ENCODE measurements around the gene HACD1.
"Not testable (repeated sequence)": the region's sequence is repeated elsewhere in the genome, so short reads cannot be mapped to it uniquely, and the experiment has no call there.

The HACD1 gene

GRCh38 chr10:17622061-17622460 lies 4.9 kb upstream of the HACD1 start:
- DNase-seq: no peak
- TF ChIP-seq GATA1 (IDR thresholded peaks at IDR 0.05; ENCODE audit: low read depth, low read length): no peak
- no peak for TF ChIP-seq POLR2A (IDR thresholded peaks at IDR 0.05; ENCODE audit: low read length)

GRCh38 chr10:17616403-17617030 lies 657 bp downstream of the HACD1 start:
- peak; percentile 79 to 84 for DNase-seq
- TF ChIP-seq POLR2A (IDR thresholded peaks at IDR 0.05; ENCODE audit: low read length): no peak
- TF ChIP-seq GATA1 (IDR thresholded peaks at IDR 0.05; ENCODE audit: low read depth, low read length): no peak

- DNase-seq: no peak
- TF ChIP-seq GATA1 (IDR thresholded peaks at IDR 0.05; ENCODE audit: low read depth, low read length): no peak
These were observed 7.6 kb downstream of the HACD1 start for GRCh38 chr10:17609523-17610079.

DNA sequence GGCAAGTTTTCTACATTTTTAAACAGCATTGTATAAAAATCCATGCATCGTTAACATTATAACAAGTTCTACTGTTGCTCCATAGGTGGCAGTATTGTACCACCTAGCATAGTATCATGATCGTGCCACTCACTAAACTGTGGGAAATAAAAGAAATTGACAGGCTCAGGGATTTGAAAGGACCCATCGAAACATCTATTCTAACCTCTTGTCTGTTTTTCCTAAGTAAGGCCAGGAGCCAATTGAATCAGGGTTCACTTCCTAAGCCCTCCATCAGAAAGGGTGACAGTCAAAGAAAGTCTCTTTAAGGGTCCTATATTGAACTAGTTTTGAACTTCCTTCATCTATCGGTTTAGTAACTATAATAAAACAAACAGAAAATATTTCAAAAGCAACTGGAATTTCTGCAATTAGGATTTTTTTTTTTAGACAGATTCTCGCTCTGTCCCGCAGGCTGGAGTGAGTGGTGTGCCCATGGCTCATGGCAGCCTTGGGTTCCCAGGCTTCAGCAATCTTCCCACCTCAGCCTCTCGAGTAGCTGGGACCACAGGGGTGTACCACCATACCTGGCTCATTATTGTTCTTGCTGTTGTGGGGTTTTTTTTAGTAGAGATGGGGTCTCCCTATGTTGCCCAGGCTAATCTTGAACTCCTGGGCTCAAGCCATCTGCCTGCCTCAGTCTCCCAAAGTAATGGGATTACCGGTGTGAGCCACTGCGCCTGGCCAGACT lies 9.4 kb downstream of the HACD1 start:
- DNase-seq: peak; percentile 74 to 82
- TF ChIP-seq POLR2A (IDR thresholded peaks at IDR 0.05; ENCODE audit: low read length): no peak
- no peak for TF ChIP-seq GATA1 (IDR thresholded peaks at IDR 0.05; ENCODE audit: low read depth, low read length)

- no peak for DNase-seq
- TF ChIP-seq POLR2A (IDR thresholded peaks at IDR 0.05; ENCODE audit: low read length) (no peak), GATA1 (IDR thresholded peaks at IDR 0.05; ENCODE audit: low read depth, low read length) (no peak)
These were observed 10.1 kb downstream of the HACD1 start for GRCh38 chr10:17607060-17607459.

DNA sequence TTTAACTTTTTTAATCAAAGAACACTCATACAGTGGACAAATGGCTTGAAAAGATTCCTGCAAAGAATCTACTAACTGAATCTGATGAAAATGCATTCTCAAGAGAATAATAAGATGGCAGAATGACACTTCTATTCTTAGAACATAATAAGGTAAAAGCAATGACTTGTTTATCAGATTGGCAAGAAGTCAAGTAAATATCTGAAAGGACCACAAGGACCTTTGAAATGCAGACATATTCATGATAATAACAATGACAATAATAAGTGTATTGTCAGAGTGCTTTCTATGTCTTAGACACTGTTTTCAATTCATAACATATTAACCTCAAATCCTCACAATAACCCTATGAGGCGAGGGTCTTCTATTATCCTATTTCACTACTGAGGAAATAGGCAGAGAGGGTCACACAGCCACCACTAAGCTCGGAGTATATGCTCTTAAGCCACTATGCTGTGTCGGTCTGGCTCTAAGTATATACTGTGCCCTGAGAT lies 10.6 kb downstream of the HACD1 start:
- TF ChIP-seq GATA1 (IDR thresholded peaks at IDR 0.05; ENCODE audit: low read depth, low read length): no peak
- DNase-seq: peak; percentile 31 to 65

DNA sequence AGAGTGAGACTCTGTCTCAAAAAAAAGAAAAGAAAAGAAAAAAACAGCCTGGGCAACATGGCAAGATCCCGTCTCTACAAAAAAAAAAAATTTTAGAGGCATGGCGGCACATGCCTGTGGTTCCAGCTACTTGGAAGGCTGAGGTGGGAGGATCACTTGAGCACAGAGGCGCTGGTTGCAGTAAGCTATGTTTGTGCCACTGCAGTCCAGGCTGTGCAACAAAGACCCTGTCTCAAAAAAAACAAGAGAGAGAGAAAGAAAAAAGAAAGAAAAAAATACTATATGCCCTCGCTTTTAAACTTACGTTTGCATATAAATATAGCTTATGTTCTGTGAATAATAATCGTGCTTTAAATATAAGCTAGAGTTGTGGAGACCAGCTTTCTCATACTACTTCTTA lies 11.2 kb downstream of the HACD1 start:
- no peak for DNase-seq
- TF ChIP-seq GATA1 (IDR thresholded peaks at IDR 0.05; ENCODE audit: low read depth, low read length) (no peak), POLR2A (IDR thresholded peaks at IDR 0.05; ENCODE audit: low read length) (no peak)

DNA sequence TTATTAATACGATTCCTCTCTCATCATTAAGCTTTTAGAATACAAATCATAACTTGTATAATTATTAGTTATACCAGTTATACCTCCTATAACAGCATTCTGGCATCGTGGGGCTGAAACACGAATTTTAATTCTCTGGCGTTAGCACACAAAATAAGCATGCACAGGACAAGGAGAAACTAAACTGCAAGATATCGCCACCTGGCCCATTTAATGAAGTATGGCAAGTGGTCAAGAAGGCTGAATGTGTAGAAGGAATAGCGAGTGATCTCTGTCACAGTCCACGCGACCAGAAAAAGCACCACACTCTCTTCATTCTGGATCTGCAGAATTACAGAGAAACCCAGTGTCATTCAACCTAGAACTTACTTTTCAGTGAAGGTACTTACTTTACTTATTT lies 18.1 kb downstream of the HACD1 start:
- TF ChIP-seq GATA1 (IDR thresholded peaks at IDR 0.05; ENCODE audit: low read depth, low read length) (no peak), POLR2A (IDR thresholded peaks at IDR 0.05; ENCODE audit: low read length) (no peak)

GRCh38 chr10:17597386-17597785 lies 19.8 kb downstream of the HACD1 start:
- TF ChIP-seq GATA1 (IDR thresholded peaks at IDR 0.05; ENCODE audit: low read depth, low read length) (no peak), POLR2A (IDR thresholded peaks at IDR 0.05; ENCODE audit: low read length) (no peak)
- no peak for DNase-seq

More for the DNA sequence above, 18.1 kb downstream of the HACD1 start:
- DNase-seq: peak; percentile 49 to 52

DNA sequence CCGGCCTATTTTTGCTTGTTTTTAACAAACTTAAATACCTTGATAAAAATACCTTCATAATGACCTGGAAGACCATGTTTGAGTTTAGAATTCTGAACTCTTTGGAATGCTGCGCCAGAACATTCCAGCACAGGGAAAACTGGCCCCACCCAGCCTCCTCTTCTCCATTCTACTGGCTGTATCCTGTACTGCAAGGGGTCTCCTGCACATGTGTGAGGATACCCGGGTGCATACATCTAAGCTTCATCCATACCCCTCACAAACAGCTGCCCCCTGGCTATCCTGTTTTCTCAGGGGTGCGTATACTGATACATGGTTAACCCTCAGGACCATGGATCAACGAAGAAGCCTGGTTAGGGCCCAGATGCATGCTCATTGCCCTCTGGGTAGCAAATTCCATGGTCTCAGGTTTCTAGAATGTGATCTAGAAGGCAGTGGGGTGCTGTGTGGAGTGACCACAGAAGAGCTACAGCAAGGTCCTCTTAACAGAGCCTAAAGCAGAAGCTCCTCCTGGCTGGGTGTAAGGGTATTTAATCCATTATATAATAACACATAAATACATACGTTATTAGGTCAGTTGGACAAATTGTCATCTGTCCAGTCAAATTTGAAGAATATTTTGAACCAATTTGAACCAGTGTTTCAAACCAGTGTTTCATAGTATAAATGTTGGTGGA lies 26.1 kb downstream of the HACD1 start:
- no peak for DNase-seq

GRCh38 chr10:17589316-17589715 lies 27.9 kb downstream of the HACD1 start:
- not testable (repeated sequence) for DNase-seq

More for the DNA sequence above, 26.1 kb downstream of the HACD1 start:
- TF ChIP-seq POLR2A (IDR thresholded peaks at IDR 0.05; ENCODE audit: low read length) (no peak), GATA1 (IDR thresholded peaks at IDR 0.05; ENCODE audit: low read depth, low read length) (no peak)

DNA sequence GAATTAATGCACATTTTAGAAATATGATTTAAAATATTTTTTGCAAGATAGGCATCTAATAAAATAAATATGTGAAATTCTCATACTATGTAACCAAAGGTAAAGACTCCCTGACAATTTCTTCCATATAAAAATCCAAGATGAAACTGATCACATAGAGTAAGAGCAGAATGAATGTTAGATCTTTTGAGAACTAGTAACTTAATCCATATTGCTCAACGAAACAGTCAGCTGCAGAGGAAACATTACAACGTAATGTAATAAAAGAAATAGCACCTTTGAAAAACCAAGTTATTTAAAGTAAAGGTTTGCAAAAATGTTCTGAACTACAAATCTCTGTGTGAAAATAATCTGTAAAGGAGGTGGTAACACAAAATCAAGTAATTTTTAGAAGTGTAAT lies 28.8 kb downstream of the HACD1 start:
- TF ChIP-seq GATA1 (IDR thresholded peaks at IDR 0.05; ENCODE audit: low read depth, low read length) (no peak), POLR2A (IDR thresholded peaks at IDR 0.05; ENCODE audit: low read length) (no peak)

GRCh38 chr10:17587321-17587720 lies 29.9 kb downstream of the HACD1 start:
- not testable (repeated sequence) for DNase-seq

More for the DNA sequence above, 28.8 kb downstream of the HACD1 start:
- DNase-seq: no peak

DNA sequence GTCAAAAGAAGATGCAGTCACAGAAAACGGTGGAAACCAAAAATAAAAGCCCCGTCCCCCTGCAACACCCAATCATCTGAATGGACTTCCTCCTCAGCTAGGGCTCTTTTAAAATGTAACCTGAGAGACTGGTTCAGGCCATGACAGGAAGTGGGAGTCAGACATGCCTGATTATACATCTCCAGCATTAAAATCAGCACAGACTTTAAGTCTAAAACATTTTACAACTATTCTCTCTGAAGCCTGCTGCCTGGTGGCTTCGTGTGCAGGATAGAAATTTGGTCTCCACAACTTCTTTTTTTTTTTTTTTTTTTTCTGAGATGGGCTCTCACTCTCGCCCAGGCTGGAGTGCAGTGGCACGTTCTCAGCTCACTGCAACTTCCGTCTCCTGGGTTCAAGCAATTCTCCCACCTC lies 30.3 kb downstream of the HACD1 start:
- TF ChIP-seq POLR2A (IDR thresholded peaks at IDR 0.05; ENCODE audit: low read length): no peak
- DNase-seq: no peak

Data from erythroblast (primary cell).